Skin epidermis (tissue), 12 donors: ENCODE measurements around the gene ARL15.

Experiments used
- H3K27ac ChIP-seq, 21 experiments: fragments of 200-600 bp; sonication (generic) in 11 of 21; one replicate each; pipeline ENCODE4 v1.5.0; 2020; ENCODE audit warnings: mild to moderate bottlenecking in 3 of 21, inconsistent platforms in 2 of 21, moderate library complexity in 2 of 21
- H3K4me3 ChIP-seq, 7 experiments: fragments of 200-600 bp; sonication (generic) in 2 of 7; one replicate each; pipeline ENCODE4 v1.5.0; 2020; ENCODE audit warnings: inconsistent platforms in 2 of 7, mild to moderate bottlenecking in 2 of 7, moderate library complexity in 1 of 7

ARL15 gene

GRCh38 chr5:53934151-53934820 lies 376.1 kb downstream of the ARL15 start:
- Histone ChIP-seq H3K4me3 (no peak overlapping the region), H3K27ac (no peak overlapping the region)

- no peak overlapping the region for H3K27ac ChIP-seq
- H3K4me3 ChIP-seq, result no peak overlapping the region
Measured at GRCh38 chr5:53932351-53932750, 378.0 kb downstream of the ARL15 start.

GRCh38 chr5:53930457-53930856 lies 379.9 kb downstream of the ARL15 start:
- H3K27ac ChIP-seq, result no peak overlapping the region
- no peak overlapping the region for H3K4me3 ChIP-seq

GRCh38 chr5:53929570-53929969 lies 380.8 kb downstream of the ARL15 start:
- Histone ChIP-seq H3K4me3 (no peak overlapping the region), H3K27ac (no peak overlapping the region)

GRCh38 chr5:53929152-53929551 lies 381.2 kb downstream of the ARL15 start:
- H3K27ac ChIP-seq, result no peak overlapping the region

GRCh38 chr5:53928641-53929040 lies 381.7 kb downstream of the ARL15 start:
- Histone ChIP-seq H3K4me3 (no peak overlapping the region), H3K27ac (no peak overlapping the region)

More at GRCh38 chr5:53929152-53929551, 381.2 kb downstream of the ARL15 start:
- H3K4me3 ChIP-seq, result no peak overlapping the region

GRCh38 chr5:53927668-53928247 lies 382.6 kb downstream of the ARL15 start:
- Histone ChIP-seq H3K27ac (no peak overlapping the region), H3K4me3 (no peak overlapping the region)

- Histone ChIP-seq H3K4me3 (no peak overlapping the region), H3K27ac (no peak overlapping the region)
Measured at GRCh38 chr5:53926026-53926425, 384.3 kb downstream of the ARL15 start.

GRCh38 chr5:53924392-53924791 lies 386.0 kb downstream of the ARL15 start:
- no peak overlapping the region for H3K4me3 ChIP-seq
- no peak overlapping the region for H3K27ac ChIP-seq

- no peak overlapping the region for H3K4me3 ChIP-seq
Measured at GRCh38 chr5:53923961-53924360, 386.4 kb downstream of the ARL15 start.

GRCh38 chr5:53922508-53923498 lies 387.6 kb downstream of the ARL15 start:
- Histone ChIP-seq H3K27ac (no peak overlapping the region), H3K4me3 (no peak overlapping the region)

More at GRCh38 chr5:53923961-53924360, 386.4 kb downstream of the ARL15 start:
- H3K27ac ChIP-seq, result no peak overlapping the region

GRCh38 chr5:53917826-53918225 lies 392.5 kb downstream of the ARL15 start:
- Histone ChIP-seq H3K27ac (no peak overlapping the region), H3K4me3 (no peak overlapping the region)

GRCh38 chr5:53917095-53917494 lies 393.3 kb downstream of the ARL15 start:
- Histone ChIP-seq H3K27ac (no peak overlapping the region), H3K4me3 (no peak overlapping the region)

GRCh38 chr5:53915120-53915519 lies 395.3 kb downstream of the ARL15 start:
- Histone ChIP-seq H3K4me3 (no peak overlapping the region), H3K27ac (no peak overlapping the region)

GRCh38 chr5:53913941-53914340 lies 396.4 kb downstream of the ARL15 start:
- Histone ChIP-seq H3K27ac (no peak overlapping the region), H3K4me3 (no peak overlapping the region)

- Histone ChIP-seq H3K27ac (no peak overlapping the region), H3K4me3 (no peak overlapping the region)
Measured at GRCh38 chr5:53908757-53909156, 401.6 kb downstream of the ARL15 start.

GRCh38 chr5:53907827-53908226 lies 402.5 kb downstream of the ARL15 start:
- Histone ChIP-seq H3K4me3 (no peak overlapping the region), H3K27ac (no peak overlapping the region)

- H3K27ac ChIP-seq, result no peak overlapping the region
- no peak overlapping the region for H3K4me3 ChIP-seq
Measured at GRCh38 chr5:53906736-53907135, 403.6 kb downstream of the ARL15 start.

- peak overlapping the region in 2 of 21 experiments; percentile 3 to 16 for H3K27ac ChIP-seq
- no peak overlapping the region for H3K4me3 ChIP-seq
Measured at GRCh38 chr5:53902296-53902907, 408.0 kb downstream of the ARL15 start.

- Histone ChIP-seq H3K4me3 (no peak overlapping the region), H3K27ac (no peak overlapping the region)
Measured at GRCh38 chr5:53900677-53901076, 409.7 kb downstream of the ARL15 start.
